ENCODE measurements around the gene SEH1L.
"Not testable (repeated sequence)": the region's sequence is repeated elsewhere in the genome, so short reads cannot be mapped to it uniquely, and the experiment has no call there.

The SEH1L gene

DNA sequence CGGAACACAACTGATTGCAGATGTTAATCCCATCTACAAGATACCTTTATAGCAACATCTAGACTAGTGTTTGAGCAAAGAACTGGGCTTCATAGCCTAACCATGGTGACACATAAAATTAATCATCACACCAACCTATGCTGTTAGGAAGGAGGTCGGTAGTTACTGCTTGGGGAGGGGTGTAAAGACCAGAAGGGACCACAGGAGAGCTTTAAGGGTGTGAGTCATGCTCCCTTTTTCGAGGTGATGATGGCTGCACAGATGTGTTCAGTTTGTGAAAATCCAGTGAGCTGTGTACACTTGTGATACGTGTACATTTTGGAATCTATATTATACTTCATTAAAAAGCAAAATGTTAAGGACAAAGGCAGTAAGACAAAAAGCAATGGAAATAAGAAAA, 4.6 kb upstream of the SEH1L start:
- DNase-seq (ENCODE audit: low read depth) = no peak

GRCh38 chr18:12944709-12945108, 3.1 kb upstream of the SEH1L start:
- no peak for DNase-seq (ENCODE audit: low read depth)

DNA sequence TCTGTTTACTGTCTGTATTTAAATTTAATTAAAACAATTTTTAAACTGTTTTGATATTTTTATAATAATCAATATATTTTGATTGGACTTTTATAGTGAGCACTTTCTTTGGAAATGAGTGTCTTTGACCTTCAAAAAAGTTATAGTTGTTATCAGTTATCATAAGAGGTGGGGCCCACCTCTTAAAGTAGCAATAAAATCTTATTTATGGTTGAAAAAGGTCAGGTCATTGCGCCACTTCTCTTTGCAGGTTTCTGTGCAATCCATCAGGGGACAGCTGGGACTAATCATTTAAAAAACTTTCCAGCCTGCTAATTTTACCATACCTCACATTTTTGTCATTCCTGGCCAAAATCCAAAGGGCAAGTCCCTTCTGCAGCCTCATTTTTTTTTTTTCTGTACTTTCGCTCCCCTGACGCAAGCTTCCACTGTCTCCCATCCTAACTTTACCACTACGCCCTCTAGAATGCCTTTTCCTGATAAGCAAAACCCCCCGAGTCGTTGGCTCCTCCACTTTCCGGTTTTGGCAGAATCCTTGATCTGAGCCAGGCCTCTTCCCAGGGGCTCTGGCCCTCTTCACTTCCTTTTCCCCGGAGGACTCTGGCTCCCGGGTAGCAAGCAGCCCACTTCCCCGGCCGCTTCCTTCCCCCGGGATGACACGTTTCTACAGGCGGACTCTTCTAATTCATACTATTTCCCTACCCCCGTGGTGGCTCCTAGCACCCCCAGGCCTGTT, 1.1 kb upstream of the SEH1L start:
- DNase-seq (ENCODE audit: low read depth) = peak; percentile 88

DNA sequence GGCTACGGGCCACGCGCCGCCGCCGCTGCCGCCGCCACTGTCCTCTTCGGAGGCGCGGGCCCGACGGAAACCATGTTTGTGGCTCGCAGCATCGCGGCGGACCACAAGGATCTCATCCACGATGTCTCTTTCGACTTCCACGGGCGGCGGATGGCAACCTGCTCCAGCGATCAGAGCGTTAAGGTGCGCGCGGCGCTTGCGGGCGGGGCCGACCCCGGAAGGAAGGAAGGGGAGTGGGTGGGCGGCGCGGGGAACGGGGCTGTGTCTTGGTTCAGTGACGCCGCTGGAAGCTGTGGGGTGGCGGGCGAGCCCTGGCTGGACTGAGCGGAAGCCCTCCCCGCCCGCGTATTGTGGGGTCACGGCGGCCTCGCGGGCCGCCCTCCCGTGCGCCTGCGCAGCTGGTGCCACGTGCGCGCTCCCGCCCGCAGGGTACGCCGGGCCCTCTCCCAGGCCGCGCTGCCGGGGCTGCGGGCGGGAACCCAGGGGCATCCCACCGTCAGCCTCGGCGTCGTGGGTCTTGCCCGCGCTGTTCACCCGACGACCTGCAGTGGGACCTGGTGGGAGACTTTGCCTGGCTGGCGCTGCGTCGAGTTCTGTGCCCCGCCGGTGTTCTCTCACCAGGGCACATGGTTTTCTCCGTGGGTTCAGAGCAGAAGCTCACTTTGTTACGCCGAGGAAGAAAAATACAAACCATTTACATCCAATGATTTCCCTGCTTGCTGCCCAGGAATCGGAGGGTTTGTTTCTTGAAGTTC, 416 bp downstream of the SEH1L start:
- peak; percentile 80 for DNase-seq (ENCODE audit: low read depth)

DNA sequence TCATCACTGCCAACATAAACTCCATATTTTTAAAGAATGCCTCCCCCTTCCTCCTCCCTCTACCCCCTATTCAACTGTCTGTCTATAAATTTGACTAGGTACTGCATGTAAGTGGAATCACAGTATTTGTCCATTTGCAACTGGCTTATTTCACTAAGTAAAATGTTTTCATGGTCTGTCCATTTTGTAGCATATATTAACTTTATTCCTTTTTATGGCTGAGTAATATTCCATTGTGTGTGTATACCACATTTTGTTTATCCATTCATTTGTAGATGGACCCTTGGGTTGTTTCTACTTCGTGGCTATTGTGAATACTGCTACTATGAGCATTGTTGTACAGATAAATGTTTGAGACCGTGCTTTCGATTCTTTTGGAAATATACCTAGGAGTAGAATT, 10.7 kb downstream of the SEH1L start:
- DNase-seq (ENCODE audit: low read depth) = no peak

DNA sequence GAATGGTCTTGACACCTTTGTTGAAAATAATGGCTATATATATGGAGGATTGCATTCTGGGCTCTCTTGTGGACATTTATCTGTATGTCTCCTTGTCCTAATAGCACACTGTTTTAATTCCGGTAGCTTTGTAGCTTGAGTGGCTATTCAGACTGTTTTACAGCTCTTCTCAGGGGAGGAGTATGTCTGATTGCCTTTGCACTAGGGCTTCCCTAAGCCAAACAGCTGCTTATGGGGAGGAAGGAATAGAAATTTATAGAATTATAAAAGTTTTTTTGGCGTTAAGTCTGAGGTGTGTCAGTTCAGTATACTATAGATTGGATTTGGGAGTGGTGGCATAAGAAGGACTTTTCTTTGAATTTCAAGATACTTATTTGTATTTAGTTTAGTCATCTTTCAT, 12.6 kb downstream of the SEH1L start:
- DNase-seq (ENCODE audit: low read depth) = no peak

GRCh38 chr18:12960853-12961397, 13.1 kb downstream of the SEH1L start:
- no peak for DNase-seq (ENCODE audit: low read depth)

DNA sequence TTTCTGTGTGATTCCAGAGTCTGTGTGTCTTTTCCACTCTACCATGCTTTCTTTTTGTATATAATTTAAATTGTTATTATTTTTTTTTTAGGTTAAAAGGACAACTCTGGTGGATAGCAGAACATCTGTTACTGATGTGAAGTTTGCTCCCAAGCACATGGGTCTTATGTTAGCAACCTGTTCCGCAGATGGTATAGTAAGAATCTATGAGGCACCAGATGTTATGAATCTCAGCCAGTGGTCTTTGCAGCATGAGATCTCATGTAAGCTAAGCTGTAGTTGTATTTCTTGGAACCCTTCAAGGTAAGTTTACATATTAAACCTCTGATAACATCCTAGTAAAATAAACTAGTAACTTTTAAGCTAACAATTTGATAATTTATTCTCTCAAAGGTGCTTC, 15.3 kb downstream of the SEH1L start:
- DNase-seq (ENCODE audit: low read depth) = no peak

- no peak for DNase-seq (ENCODE audit: low read depth)
These were observed 20.3 kb downstream of the SEH1L start for GRCh38 chr18:12968115-12968514.

DNA sequence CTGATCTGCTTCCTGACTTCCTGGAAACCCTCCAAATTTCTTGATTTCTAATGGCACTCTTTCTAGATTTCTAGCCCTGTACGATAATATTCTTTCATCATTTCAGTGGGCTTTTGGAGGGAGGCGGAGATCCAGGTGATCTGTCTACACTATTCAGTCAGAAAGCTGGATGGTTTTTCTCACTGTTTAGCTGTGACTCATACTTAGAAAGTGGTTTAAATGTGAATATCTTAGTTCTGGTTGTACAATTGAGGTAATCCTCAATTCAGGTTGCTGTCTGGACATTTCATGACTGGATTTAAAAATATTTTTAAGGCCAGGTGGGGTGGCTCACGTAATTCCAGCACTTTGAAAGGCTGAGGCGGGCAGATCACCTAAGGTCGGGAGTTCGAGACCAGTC, 20.8 kb downstream of the SEH1L start:
- no peak for DNase-seq (ENCODE audit: low read depth)

DNA sequence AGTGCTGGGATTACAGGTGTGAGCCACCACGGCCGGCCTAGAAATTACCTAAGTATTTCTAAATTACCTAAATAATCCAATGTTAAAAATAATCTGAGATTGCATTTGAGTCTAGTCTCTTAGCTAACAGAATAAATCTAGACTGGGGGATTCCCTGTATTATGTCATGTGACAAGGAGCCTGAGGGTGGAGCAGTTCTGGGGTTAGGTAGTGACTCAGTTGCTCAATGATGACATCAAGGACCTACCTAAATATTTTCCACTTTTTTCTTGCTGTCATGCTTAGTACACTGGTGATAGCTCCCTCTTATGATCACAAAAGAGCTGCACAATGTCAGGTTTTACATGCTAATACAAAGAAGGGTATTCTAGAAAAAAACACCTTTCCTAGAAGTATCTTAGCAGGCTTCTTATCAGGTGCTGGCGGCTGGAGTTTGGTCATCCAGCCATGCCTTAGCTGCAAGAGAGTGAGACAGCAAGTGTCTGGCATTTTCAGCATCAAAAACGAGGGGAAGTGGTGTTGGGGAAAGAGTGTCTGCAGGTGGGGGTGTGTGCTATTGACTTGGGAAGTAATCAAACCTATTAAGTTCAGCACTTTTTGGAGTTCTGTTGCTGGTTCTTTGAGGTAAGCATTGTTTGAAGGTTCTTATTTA, 25.9 kb downstream of the SEH1L start:
- DNase-seq (ENCODE audit: low read depth) = no peak

DNA sequence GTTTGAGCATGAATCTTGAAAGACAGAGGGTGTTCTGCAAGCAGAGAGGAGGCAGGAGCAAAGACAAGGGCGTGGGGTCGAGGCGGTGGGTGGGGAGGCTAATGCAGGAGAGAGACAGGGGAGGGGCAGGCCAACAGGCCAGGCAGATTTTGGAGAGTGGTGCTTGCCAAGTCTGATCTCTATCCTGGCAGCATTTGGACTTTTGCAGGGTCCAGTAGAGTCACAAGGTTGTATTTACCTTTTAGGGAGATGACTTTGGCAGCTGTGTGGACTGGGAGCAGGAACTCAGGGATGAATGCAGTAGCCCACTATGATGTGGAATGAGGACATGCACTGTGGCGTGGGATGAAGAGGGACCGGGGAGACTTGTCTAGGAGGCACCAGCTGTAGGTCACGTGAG, 27.7 kb downstream of the SEH1L start:
- DNase-seq (ENCODE audit: low read depth) = no peak

GRCh38 chr18:12976305-12976704, 28.5 kb downstream of the SEH1L start:
- no peak for DNase-seq (ENCODE audit: low read depth)

DNA sequence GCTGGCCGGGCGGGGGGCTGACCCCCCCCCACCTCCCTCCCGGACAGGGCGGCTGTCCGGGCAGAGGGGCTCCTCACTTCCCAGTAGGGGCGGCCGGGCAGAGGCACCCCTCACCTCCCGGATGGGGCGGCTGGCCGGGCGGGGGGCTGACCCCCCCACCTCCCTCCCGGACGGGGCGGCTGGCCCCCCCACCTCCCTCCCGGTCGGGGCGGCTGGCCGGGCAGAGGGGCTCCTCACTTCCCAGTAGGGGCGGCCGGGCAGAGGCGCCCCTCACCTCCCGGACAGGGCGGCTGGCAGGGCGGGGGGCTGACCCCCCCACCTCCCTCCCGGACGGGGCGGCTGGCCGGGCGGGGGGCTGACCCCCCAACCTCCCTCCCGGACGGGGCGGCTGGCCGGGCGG, 32.3 kb downstream of the SEH1L start:
- DNase-seq (ENCODE audit: low read depth) = not testable (repeated sequence)

- no peak for DNase-seq (ENCODE audit: low read depth)
These were observed 41.7 kb downstream of the SEH1L start for GRCh38 chr18:12989397-12990122.

GRCh38 chr18:12990123-12990475, 42.3 kb downstream of the SEH1L start:
- no peak for DNase-seq (ENCODE audit: low read depth)

DNA sequence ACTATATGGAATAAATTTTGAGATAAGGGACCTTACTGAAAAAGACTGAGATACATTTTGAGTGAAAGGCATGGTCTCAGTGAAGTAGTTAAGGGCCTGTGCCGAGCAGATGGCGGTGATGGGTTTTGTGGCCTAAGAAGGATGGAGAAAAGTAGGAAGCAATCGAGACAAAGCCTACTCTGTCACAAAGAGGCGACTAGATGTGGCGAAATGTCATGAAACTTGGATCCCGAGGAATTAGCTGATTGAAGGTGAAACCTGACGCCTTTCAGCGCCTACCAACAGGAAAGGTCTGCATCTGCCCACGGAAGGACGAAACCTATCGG, 42.8 kb downstream of the SEH1L start:
- no peak for DNase-seq (ENCODE audit: low read depth)

DNA sequence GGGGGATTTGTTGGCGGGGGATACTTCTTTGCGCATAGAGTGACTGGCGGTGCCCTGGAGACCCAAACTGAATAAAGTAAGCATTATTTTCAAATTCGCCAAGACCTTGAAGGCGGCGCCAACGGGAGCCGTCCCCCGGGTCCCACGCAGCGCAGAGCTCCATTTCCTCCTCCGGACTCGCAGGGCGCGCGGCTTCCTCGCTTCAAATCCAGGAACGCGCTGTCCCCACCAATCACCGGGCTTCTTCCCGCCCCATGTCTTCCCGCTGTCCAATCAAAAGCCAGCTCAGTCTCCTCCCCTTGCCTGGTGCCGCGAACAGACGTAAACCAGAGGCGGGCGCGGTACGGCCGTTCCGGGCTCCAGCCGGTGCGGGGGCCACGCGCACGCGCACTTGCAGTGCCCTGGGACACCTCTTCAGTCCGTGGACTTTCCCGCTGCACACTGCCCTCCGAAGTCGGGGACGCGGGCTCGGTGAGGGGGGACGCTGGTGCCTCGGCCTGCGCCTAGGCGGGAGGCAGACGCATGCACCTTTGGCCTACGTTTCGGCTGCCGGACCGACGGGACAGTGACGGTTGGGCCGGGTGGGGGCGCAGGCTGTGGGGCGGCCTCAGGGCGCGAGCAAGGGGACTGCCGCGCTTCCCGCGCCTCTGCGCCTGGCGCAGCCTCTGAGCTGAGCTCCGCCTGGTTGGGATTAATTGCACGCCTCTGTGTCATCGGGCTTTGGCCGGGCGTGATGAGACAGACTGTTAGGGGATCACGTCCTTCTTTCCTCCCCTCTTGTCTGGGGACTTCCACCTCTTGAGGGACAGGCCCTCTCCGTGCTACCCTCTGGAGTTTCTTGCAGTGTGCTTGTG, 43.4 kb downstream of the SEH1L start, which contains the start of gene CEP192:
CEP192 (plus strand) TSS at position 396 of the 854 bp plus-strand sequence. CDS start 8,063 bp downstream, outside the sequence.
- DNase-seq (ENCODE audit: low read depth) = peak; percentile 96

DNA sequence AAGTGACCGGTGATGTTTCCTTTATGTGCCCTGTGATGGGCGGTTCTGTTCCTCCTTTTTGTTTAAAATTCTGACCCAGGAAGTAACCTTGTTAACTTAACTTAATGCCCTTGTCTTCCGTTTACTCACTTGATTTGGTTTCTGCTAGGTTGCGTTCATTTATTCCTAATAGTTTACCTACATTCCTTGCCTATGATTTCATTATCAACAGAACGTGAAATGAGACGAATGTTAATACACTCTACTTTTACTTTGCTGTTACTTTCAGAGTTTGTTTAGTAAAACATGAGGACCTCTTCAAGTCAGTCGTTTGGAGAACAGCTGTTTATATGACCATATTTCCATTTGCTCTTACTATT, 44.0 kb downstream of the SEH1L start:
- no peak for DNase-seq (ENCODE audit: low read depth)

GRCh38 chr18:12993439-12993838, 45.6 kb downstream of the SEH1L start:
- no peak for DNase-seq (ENCODE audit: low read depth)

GRCh38 chr18:12995424-12995823, 47.6 kb downstream of the SEH1L start:
- no peak for DNase-seq (ENCODE audit: low read depth)

Data from GM04504 (cell line).